ENCODE measurements around the gene THOC6.

The THOC6 gene

GRCh38 chr16:3023669-3024478 lies at the start of gene THOC6, which contains the start of gene HCFC1R1:
Gene THOC6, plus strand, starts transcription at chr16:3024035. Its CDS starts 292 bp downstream, at chr16:3024327.
Gene HCFC1R1, minus strand, starts transcription at chr16:3023942. Its CDS starts 1 bp downstream, at chr16:3023941.
- DNase-seq = peak; percentile 87

- no peak for DNase-seq
These were observed 49.3 kb upstream of the THOC6 start for GRCh38 chr16:2974319-2975056.

- no peak for DNase-seq
These were observed 48.6 kb upstream of the THOC6 start for GRCh38 chr16:2975161-2975795.

- no peak for DNase-seq
These were observed 47.6 kb upstream of the THOC6 start for GRCh38 chr16:2976201-2976600.

- no peak for DNase-seq
These were observed 47.2 kb upstream of the THOC6 start for GRCh38 chr16:2976673-2977072.

- peak; percentile 86 for DNase-seq
These were observed 46.4 kb upstream of the THOC6 start for GRCh38 chr16:2977440-2977839.

GRCh38 chr16:2979669-2980226 lies 44.1 kb upstream of the THOC6 start:
- DNase-seq = no peak

GRCh38 chr16:2980227-2981176 lies 43.3 kb upstream of the THOC6 start, which contains the start of gene PKMYT1:
Gene PKMYT1, minus strand, starts transcription at chr16:2980446. Its CDS starts 789 bp downstream, at chr16:2979657.
- peak; percentile 62 for DNase-seq

GRCh38 chr16:2981177-2981898 lies 42.5 kb upstream of the THOC6 start:
- no peak for DNase-seq

GRCh38 chr16:2981899-2982250 lies 42.0 kb upstream of the THOC6 start:
- no peak for DNase-seq

- no peak for DNase-seq
These were observed 41.4 kb upstream of the THOC6 start for GRCh38 chr16:2982402-2982801.

GRCh38 chr16:2983706-2984136 lies 40.1 kb upstream of the THOC6 start:
- DNase-seq = peak; percentile 44

- DNase-seq = no peak
These were observed 38.4 kb upstream of the THOC6 start for GRCh38 chr16:2985462-2985861.

- DNase-seq = no peak
These were observed 37.9 kb upstream of the THOC6 start for GRCh38 chr16:2985893-2986355.

GRCh38 chr16:2986623-2987188 lies 37.1 kb upstream of the THOC6 start:
- no peak for DNase-seq

- no peak for DNase-seq
These were observed 36.5 kb upstream of the THOC6 start for GRCh38 chr16:2987286-2987685.

GRCh38 chr16:2987833-2988232 lies 36.0 kb upstream of the THOC6 start:
- no peak for DNase-seq

- DNase-seq = no peak
These were observed 35.2 kb upstream of the THOC6 start for GRCh38 chr16:2988590-2989099.

- DNase-seq = no peak
These were observed 32.9 kb upstream of the THOC6 start for GRCh38 chr16:2990891-2991290.

- DNase-seq = no peak
These were observed 32.1 kb upstream of the THOC6 start for GRCh38 chr16:2991566-2992261.

Data from DMS79 (cell line).